ENCODE data around the gene DPYSL5.

- TF ChIP-seq ZNF274 (IDR thresholded peaks at IDR 0.05; ENCODE audit: borderline replicate concordance, low read depth, low read length) = no peak
- no peak for TF ChIP-seq GATAD2A (IDR thresholded peaks at IDR 0.05)
- TF ChIP-seq, protein P1, sequence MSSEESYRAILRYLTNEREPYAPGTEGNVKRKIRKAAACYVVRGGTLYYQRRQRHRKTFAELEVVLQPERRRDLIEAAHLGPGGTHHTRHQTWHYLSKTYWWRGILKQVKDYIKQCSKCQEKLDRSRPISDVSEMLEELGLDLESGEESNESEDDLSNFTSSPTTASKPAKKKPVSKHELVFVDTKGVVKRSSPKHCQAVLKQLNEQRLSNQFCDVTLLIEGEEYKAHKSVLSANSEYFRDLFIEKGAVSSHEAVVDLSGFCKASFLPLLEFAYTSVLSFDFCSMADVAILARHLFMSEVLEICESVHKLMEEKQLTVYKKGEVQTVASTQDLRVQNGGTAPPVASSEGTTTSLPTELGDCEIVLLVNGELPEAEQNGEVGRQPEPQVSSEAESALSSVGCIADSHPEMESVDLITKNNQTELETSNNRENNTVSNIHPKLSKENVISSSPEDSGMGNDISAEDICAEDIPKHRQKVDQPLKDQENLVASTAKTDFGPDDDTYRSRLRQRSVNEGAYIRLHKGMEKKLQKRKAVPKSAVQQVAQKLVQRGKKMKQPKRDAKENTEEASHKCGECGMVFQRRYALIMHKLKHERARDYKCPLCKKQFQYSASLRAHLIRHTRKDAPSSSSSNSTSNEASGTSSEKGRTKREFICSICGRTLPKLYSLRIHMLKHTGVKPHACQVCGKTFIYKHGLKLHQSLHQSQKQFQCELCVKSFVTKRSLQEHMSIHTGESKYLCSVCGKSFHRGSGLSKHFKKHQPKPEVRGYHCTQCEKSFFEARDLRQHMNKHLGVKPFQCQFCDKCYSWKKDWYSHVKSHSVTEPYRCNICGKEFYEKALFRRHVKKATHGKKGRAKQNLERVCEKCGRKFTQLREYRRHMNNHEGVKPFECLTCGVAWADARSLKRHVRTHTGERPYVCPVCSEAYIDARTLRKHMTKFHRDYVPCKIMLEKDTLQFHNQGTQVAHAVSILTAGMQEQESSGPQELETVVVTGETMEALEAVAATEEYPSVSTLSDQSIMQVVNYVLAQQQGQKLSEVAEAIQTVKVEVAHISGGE (CRISPR knock-in tag; IDR thresholded peaks at IDR 0.05) = no peak
- TF ChIP-seq HDAC2 (IDR thresholded peaks at IDR 0.05) = no peak
- no peak for TF ChIP-seq RBM17 (IDR thresholded peaks at IDR 0.05; ENCODE audit: borderline replicate concordance, low read depth, low read length)
- no peak for TF ChIP-seq JUN (IDR thresholded peaks at IDR 0.05; ENCODE audit: borderline replicate concordance, low read depth, low read length)
- TF ChIP-seq JUN (CRISPR knock-in tag; IDR thresholded peaks at IDR 0.05; ENCODE audit: borderline replicate concordance) = no peak
- no peak for TF ChIP-seq ATF1 (CRISPR knock-in tag; IDR thresholded peaks at IDR 0.05)
- TF ChIP-seq ATF1 (tag; IDR thresholded peaks at IDR 0.05) = no peak
- no peak for TF ChIP-seq KLF13 (tag; IDR thresholded peaks at IDR 0.05; ENCODE audit: borderline replicate concordance, low read depth)
- TF ChIP-seq SRSF7 (optimal IDR thresholded peaks at IDR 0.05; ENCODE audit: low read depth, low read length) = no peak
Observed at GRCh38 chr2:26915316-26915715, 67.4 kb downstream of the DPYSL5 start.

All from K562 (cell line).